Suprapubic skin (tissue), 3 donors: ENCODE data around the gene SCGN.

ENCODE experiments used
- CTCF ChIP-seq, 2 donors: fragments of 200-600 bp in 1 of 2; fragments of 450-650 bp in 1 of 2; sonication (generic) in 1 of 2; IDR thresholded peaks; one replicate each; pipeline ENCODE4 v1.5.1; 2016 to 2019; ENCODE audit warnings: antibody characterized with exemption in 2 of 2, mild to moderate bottlenecking in 1 of 2, moderate library complexity in 1 of 2
- EP300 ChIP-seq: sonication (generic); formaldehyde crosslinking; IDR thresholded peaks from one replicate; pipeline ENCODE4 v1.6.1; 2017; ENCODE audit warnings: antibody characterized with exemption

GRCh38 chr6:25614052-25614451 lies 38.0 kb upstream of the SCGN start:
- no peak for TF ChIP-seq CTCF (IDR thresholded peaks at IDR 0.05)
- no peak for TF ChIP-seq EP300
